Right atrium auricular region (tissue), 2 donors: ENCODE results near the gene PCMT1. TPM values are rescaled to one million over a fixed set of nuclear protein-coding genes. Genes with fewer than 3 reads are reported as not detected.

Experiments
- DNase-seq: peaks from one replicate; pipeline ENCODE4 v3.0.0-alpha.2; 2019; ENCODE audit warnings: low spot score
- H3K27ac ChIP-seq, 2 donors: fragments of 200-600 bp; sonication (generic); 1 replicate in 1 of 2; 2 replicates in 1 of 2; pipeline ENCODE4 v1.5.1; 2016 to 2019
- H3K27me3 ChIP-seq, 2 donors: fragments of 200-600 bp; sonication (generic); one replicate each; pipeline versions ENCODE4 v1.5.1 to v1.6.0; 2017 to 2019
- H3K36me3 ChIP-seq: fragments of 200-600 bp; sonication (generic); one replicate; pipeline ENCODE4 v1.5.1; 2016
- H3K4me1 ChIP-seq, 2 donors: fragments of 200-600 bp; sonication (generic); one replicate each; pipeline versions ENCODE4 v1.5.1 to v1.6.0; 2017 to 2019
- H3K4me3 ChIP-seq, 2 donors: fragments of 200-600 bp; sonication (generic); 1 replicate in 1 of 2; 2 replicates in 1 of 2; pipeline ENCODE4 v1.5.1; 2017 to 2019; ENCODE audit warnings: mild to moderate bottlenecking in 1 of 2, moderate library complexity in 1 of 2
- H3K9me3 ChIP-seq, 2 donors: fragments of 200-600 bp; sonication (generic); one replicate each; pipeline ENCODE4 v1.5.1; 2019
- CTCF ChIP-seq, 2 donors: fragments of 200-600 bp; sonication (generic); IDR thresholded peaks; one replicate each; pipeline ENCODE4 v1.5.1; 2019; ENCODE audit warnings: antibody characterized with exemption in 2 of 2
- total RNA-seq, 2 donors: library from RNA; depleted of rRNA; stranded (reverse); fragments of >200 nt; gene quantifications; one replicate each; pipeline ENCODE4 v1.1.0, GENCODE V29; 2016

The PCMT1 gene
- total RNA-seq: 100 to 1,000 TPM in 1 of 2 donors, 10 to 100 TPM in 1; 99.8 to 106 TPM

GRCh38 chr6:149749594-149750135, at the start of gene PCMT1:
Gene PCMT1, plus strand, starts transcription at chr6:149749741. Its CDS starts 161 bp downstream, at chr6:149749902.
- no peaks in the 10 kb centered on the region for H3K9me3 ChIP-seq
- TF ChIP-seq CTCF (IDR thresholded peaks at IDR 0.05): no peak
- peak within 1 kb of the TSS; percentile 91 to 94 for H3K27ac ChIP-seq
- no peaks in the 10 kb centered on the region for H3K27me3 ChIP-seq
- H3K36me3 ChIP-seq: no peaks in the 10 kb centered on the region
- peaks cover 0 to 38% of the 10 kb centered on the region in 2 donors for H3K4me1 ChIP-seq
- DNase-seq: peak; percentile 84
- peak within 1 kb of the TSS; percentile 88 to 99 for H3K4me3 ChIP-seq

- Histone ChIP-seq H3K4me1 (peaks cover 0 to 10% of the 10 kb centered on the region in 2 donors), H3K4me3 (no peak overlapping the region), H3K27ac (no peak overlapping the region), H3K9me3 (no peaks in the 10 kb centered on the region), H3K27me3 (no peaks in the 10 kb centered on the region), H3K36me3 (peaks cover 7% of the 10 kb centered on the region)
- DNase-seq: no peak
- TF ChIP-seq CTCF (IDR thresholded peaks at IDR 0.05): no peak
Observed at GRCh38 chr6:149701714-149702113, 47.8 kb upstream of the PCMT1 start.

GRCh38 chr6:149711711-149712110, 37.8 kb upstream of the PCMT1 start:
- no peaks in the 10 kb centered on the region for H3K9me3 ChIP-seq
- H3K27me3 ChIP-seq: no peaks in the 10 kb centered on the region
- no peaks in the 10 kb centered on the region for H3K36me3 ChIP-seq
- no peak for TF ChIP-seq CTCF (IDR thresholded peaks at IDR 0.05)
- H3K4me3 ChIP-seq: no peak overlapping the region
- H3K4me1 ChIP-seq: peaks cover 0 to 31% of the 10 kb centered on the region in 2 donors
- DNase-seq: no peak
- H3K27ac ChIP-seq: no peak overlapping the region

- Histone ChIP-seq H3K27me3 (no peaks in the 10 kb centered on the region), H3K4me1 (peaks cover 0 to 31% of the 10 kb centered on the region in 2 donors), H3K27ac (no peak overlapping the region), H3K36me3 (no peaks in the 10 kb centered on the region), H3K4me3 (no peak overlapping the region), H3K9me3 (no peaks in the 10 kb centered on the region)
- DNase-seq: no peak
- TF ChIP-seq CTCF (IDR thresholded peaks at IDR 0.05): no peak
Observed at GRCh38 chr6:149714442-149714841, 35.1 kb upstream of the PCMT1 start.

GRCh38 chr6:149716181-149716963, 33.2 kb upstream of the PCMT1 start:
- Histone ChIP-seq H3K9me3 (no peaks in the 10 kb centered on the region), H3K27me3 (no peaks in the 10 kb centered on the region), H3K36me3 (no peaks in the 10 kb centered on the region), H3K4me3 (peak overlapping the region; percentile 73 to 93), H3K27ac (peak overlapping the region; percentile 97 to 100), H3K4me1 (peaks cover 0 to 31% of the 10 kb centered on the region in 2 donors)
- no peak for TF ChIP-seq CTCF (IDR thresholded peaks at IDR 0.05)
- no peak for DNase-seq
